Activated CD8-positive, alpha-beta T cell treated with anti-CD3 and anti-CD28 coated beads for 36 hours (primary cell): ENCODE results near the gene SCAI. TPM values are rescaled to one million over a fixed set of nuclear protein-coding genes. Genes with fewer than 3 reads are reported as not detected.

Experiments
- ATAC-seq: fragments of 200-7000 bp; cut with Tn5 transposase; one replicate; pipeline ENCODE4 v1.10.0; 2021; ENCODE audit warnings: mild to moderate bottlenecking, moderate library complexity
- CTCF ChIA-PET: fragments of 350-600 bp; sonication (Branson Sonifier 250); formaldehyde crosslinking; loops from one replicate; lab custom pipeline; 2021; ENCODE audit warnings: antibody characterized with exemption; lab: Charles Lee
- POLR2A ChIA-PET: fragments of 350-600 bp; sonication (Branson Sonifier 250); formaldehyde crosslinking; loops from one replicate; lab custom pipeline; 2021; ENCODE audit warnings: antibody characterized with exemption; lab: Charles Lee
- DNase-seq: peaks from one replicate; pipeline ENCODE4 v3.0.0-alpha.2; 2020
- H3K27ac Mint-ChIP-seq: one replicate; pipeline ENCODE4 v1.8.0; 2021; ENCODE audit warnings: mild to moderate bottlenecking, mixed read lengths
- H3K27me3 Mint-ChIP-seq: one replicate; pipeline ENCODE4 v1.8.0; 2021; ENCODE audit warnings: mixed read lengths
- H3K36me3 Mint-ChIP-seq: one replicate; pipeline ENCODE4 v1.8.0; 2021; ENCODE audit warnings: low read depth, mixed read lengths
- H3K4me1 Mint-ChIP-seq: one replicate; pipeline ENCODE4 v1.8.0; 2021; ENCODE audit warnings: low read depth, mixed read lengths
- H3K4me3 Mint-ChIP-seq: one replicate; pipeline ENCODE4 v1.8.0; 2021; ENCODE audit warnings: mild to moderate bottlenecking, moderate library complexity, mixed read lengths
- H3K9me3 Mint-ChIP-seq: one replicate; pipeline ENCODE4 v1.8.0; 2021; ENCODE audit warnings: mixed read lengths
- intact Hi-C: fragments of 100-400 bp; cut with micrococcal nuclease; formaldehyde crosslinking; loops from one replicate; pipeline ENCODE4 v1.10.0; 2022
- total RNA-seq, 2 experiments: library from RNA; stranded (reverse); gene quantifications; one replicate each; pipeline ENCODE4 v1.2.3, GENCODE V29; 2021
- TF ChIP-seq, protein P1 (sequence below): fragments of 200-600 bp; IDR thresholded peaks from one replicate; pipeline ENCODE4 v1.8.0; 2022; ENCODE audit warnings: antibody characterized with exemption, mild to moderate bottlenecking

SCAI gene
- total RNA-seq, 2 experiments from 2014 or later: 9.6 to 10.8 TPM

DNA sequence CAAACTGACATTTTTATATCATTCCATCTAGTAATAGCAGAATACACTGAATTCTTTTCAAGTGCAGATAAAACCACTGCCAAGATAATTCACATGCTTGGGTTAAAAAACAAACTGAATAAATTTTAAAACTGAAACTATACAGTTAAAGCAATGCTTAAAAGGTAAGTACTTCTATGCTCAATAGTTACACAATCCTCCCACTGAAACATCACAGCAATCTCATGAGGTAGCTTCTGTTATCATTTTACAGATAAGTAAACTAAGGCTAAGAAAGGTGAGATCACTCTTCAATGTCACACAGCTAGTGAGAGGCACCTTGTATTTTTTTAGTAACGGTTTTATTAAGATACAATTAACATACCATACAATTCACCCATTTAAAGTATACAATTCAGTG, 189.1 kb downstream of the SCAI start:
- H3K27ac Mint-ChIP-seq: no peak overlapping the region
- no peak overlapping the region for H3K4me3 Mint-ChIP-seq
- no peaks in the 10 kb centered on the region for H3K27me3 Mint-ChIP-seq
- ChIA-PET POLR2A (no interaction called here), CTCF (interaction anchor here (1.0 to 1.4 kb wide), 2 partner anchors 11 to 13 kb away, joined by 3 read pairs; partner anchors contain the start of gene GOLGA1)
- TF ChIP-seq, protein P1, sequence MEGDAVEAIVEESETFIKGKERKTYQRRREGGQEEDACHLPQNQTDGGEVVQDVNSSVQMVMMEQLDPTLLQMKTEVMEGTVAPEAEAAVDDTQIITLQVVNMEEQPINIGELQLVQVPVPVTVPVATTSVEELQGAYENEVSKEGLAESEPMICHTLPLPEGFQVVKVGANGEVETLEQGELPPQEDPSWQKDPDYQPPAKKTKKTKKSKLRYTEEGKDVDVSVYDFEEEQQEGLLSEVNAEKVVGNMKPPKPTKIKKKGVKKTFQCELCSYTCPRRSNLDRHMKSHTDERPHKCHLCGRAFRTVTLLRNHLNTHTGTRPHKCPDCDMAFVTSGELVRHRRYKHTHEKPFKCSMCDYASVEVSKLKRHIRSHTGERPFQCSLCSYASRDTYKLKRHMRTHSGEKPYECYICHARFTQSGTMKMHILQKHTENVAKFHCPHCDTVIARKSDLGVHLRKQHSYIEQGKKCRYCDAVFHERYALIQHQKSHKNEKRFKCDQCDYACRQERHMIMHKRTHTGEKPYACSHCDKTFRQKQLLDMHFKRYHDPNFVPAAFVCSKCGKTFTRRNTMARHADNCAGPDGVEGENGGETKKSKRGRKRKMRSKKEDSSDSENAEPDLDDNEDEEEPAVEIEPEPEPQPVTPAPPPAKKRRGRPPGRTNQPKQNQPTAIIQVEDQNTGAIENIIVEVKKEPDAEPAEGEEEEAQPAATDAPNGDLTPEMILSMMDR: no peak
- no peaks in the 10 kb centered on the region for H3K9me3 Mint-ChIP-seq
- intact Hi-C loops: no loop called here
- no peaks in the 10 kb centered on the region for H3K4me1 Mint-ChIP-seq
- ATAC-seq (no peak), DNase-seq (no peak)
- no peaks in the 10 kb centered on the region for H3K36me3 Mint-ChIP-seq

DNA sequence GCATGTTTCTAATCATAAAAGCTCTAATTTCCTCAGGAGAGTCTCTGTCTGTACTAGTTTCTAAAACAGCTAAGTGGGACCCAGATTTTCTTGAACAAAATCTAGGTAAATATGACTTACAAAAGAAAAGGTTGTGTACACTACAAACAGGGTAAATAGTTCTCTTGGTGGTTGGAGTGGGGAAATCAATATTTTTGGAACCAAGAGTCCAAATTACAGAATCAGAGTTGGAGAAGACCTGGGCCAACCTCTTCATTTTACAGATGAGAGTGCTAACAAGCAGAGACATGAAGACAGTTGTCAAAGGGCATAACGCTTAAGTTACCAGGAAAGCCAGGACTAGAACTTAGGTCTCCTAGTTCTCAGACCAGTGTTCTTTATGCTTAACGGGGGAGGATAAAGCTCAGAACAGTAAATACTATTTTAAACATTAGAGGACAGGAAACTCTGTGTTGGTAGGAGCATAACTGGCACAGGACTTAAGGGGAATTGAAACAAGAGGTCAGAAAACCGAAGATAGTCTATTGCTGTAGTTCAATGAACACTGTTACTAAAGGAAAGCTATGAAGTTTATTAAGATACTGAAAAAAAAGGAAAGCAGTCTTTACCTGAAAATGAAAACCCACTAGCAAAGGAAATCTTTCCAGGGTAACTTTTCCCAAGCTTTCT, 193.1 kb downstream of the SCAI start:
- no peak overlapping the region for H3K27ac Mint-ChIP-seq
- POLR2A ChIA-PET: no interaction called here
- no peak overlapping the region for H3K4me3 Mint-ChIP-seq
- TF ChIP-seq, protein P1: no peak
- ATAC-seq (no peak), DNase-seq (no peak)
- CTCF ChIA-PET: interaction anchor here (1.5 kb wide), 1 partner anchor 194 kb away, joined by 4 read pairs; no protein-coding TSS in a partner anchor
- no peaks in the 10 kb centered on the region for H3K4me1 Mint-ChIP-seq
- no peaks in the 10 kb centered on the region for H3K36me3 Mint-ChIP-seq
- no peaks in the 10 kb centered on the region for H3K9me3 Mint-ChIP-seq
- no peaks in the 10 kb centered on the region for H3K27me3 Mint-ChIP-seq
- intact Hi-C loops: no loop called here

DNA sequence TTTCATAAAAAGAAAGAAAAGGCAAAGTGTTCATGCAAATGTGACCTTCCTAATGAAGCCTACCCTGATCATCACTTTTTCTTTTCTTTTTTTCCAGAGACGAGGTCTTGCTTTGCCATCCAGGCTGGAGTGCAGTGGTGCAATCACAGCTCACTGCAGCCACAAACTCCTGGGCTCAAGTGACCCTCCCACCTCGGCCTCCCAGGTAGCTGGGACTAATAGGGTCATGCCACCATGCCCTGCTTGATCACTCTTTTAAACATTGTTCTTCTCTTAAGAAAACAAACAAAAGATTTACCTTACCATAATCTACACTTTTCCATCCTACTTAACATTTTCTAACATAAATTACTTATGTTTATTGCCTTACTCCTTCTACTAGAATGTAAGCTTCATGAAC, 193.9 kb downstream of the SCAI start:
- intact Hi-C loops: loop anchor here (10.0 kb wide), 1 partner anchor 195 kb away; the partner anchor contains the start of gene SCAI
- no peak for DNase-seq
- TF ChIP-seq, protein P1: no peak
- Mint-ChIP-seq H3K27me3 (no peaks in the 10 kb centered on the region), H3K4me1 (no peaks in the 10 kb centered on the region), H3K36me3 (no peaks in the 10 kb centered on the region), H3K9me3 (no peaks in the 10 kb centered on the region), H3K4me3 (no peak overlapping the region), H3K27ac (no peak overlapping the region)
- POLR2A ChIA-PET: no interaction called here
- CTCF ChIA-PET: interaction anchor here (1.5 kb wide), 1 partner anchor 195 kb away, joined by 4 read pairs; no protein-coding TSS in a partner anchor
- no peak for ATAC-seq

DNA sequence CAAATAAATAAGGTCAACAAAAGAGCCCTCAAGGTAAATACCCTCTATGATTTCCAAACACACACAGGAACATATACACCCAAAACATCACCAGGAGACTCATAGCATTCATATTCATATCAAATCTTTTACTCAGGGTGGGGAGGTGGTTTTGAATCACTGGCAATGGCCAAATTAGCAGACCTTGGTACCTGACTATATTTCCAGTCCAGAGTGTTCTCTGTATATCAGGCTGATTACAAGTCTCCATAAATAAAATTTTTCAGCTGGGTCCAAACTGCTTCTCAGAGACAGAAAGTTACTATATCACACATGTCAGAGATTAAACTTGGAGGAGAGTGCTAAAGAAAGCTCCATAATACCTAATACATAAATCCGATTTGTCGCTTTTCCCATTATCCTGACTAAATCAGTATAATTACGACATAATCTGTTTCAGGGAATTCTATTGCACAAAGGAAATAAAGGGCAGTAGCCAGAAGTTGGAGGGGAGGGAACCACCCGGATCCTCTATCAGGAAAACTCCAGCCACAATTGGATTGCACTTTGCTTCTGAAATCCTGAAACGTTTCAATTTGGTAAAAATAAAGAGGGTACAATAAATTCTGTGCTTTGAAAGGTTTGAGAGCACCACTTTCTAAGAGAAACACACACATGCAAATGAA, 195.5 kb downstream of the SCAI start:
- Mint-ChIP-seq H3K4me1 (no peaks in the 10 kb centered on the region), H3K36me3 (peaks cover 1% of the 10 kb centered on the region), H3K27me3 (no peaks in the 10 kb centered on the region), H3K4me3 (no peak overlapping the region), H3K27ac (no peak overlapping the region), H3K9me3 (no peaks in the 10 kb centered on the region)
- intact Hi-C loops: loop anchor here (10.0 kb wide), 1 partner anchor 197 kb away; the partner anchor contains the start of gene SCAI
- ATAC-seq (no peak), DNase-seq (no peak)
- TF ChIP-seq, protein P1: no peak
- CTCF ChIA-PET: no interaction called here
- POLR2A ChIA-PET: no interaction called here

DNA sequence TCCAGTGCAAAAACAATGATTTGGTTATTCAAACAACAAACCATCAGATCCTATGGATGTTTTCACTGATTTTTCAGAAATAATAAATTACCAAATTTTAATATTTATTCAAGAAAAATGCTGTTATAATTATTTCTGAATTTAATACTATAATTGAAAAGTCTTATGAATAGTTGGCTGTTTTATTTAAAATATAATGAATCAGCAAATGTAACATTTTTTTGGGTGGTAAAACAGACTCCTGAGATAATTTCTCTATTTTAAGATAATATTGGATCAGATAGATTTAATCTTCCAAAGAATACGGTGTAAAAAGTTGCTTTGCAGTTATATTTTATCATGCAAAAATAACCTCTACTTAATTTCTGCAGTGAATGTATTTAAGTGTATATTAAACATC, 197.2 kb downstream of the SCAI start:
- DNase-seq (no peak), ATAC-seq (no peak)
- CTCF ChIA-PET: no interaction called here
- TF ChIP-seq, protein P1: no peak
- POLR2A ChIA-PET: no interaction called here
- no peaks in the 10 kb centered on the region for H3K9me3 Mint-ChIP-seq
- intact Hi-C loops: loop anchor here (10.0 kb wide), 1 partner anchor 199 kb away; the partner anchor contains the start of gene SCAI
- peaks cover 4% of the 10 kb centered on the region for H3K4me1 Mint-ChIP-seq
- no peak overlapping the region for H3K27ac Mint-ChIP-seq
- H3K4me3 Mint-ChIP-seq: no peak overlapping the region
- H3K27me3 Mint-ChIP-seq: no peaks in the 10 kb centered on the region
- peaks cover 8% of the 10 kb centered on the region for H3K36me3 Mint-ChIP-seq
